HTERT RPE-1 (cell line): ENCODE results near the gene ICA1.

ENCODE experiments used
- in situ Hi-C: fragments of 300-500 bp; cut with MboI; formaldehyde crosslinking; loops from 4 replicates; pipeline ENCODE4 v1.14.3; 2020; ENCODE audit warnings: low sequenced_read_pairs

The ICA1 gene

DNA sequence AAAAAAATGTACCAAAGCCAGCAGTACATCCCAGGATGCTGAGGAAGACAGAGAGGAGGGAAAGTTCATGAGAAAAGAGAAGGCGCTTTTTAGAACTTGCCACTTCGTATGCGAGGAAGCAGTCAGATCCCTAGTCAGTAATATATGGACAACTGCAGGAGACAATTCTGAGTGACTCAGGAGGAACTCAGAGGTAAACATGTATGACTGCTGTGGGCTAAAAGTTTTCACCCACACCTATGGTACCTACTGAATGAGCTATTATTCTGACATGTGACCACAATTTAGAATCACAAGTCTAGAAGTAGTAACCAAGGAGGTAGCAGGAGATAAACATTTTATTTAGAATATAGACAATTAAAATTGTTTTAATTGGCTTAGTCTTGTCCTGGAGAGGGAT is 126.5 kb downstream of the ICA1 start:
- in situ Hi-C loops, result no loop called here

GRCh38 chr7:8134089-8134733 is 127.8 kb downstream of the ICA1 start:
- in situ Hi-C loops, result no loop called here

- in situ Hi-C loops, result no loop called here
Observed at GRCh38 chr7:8133188-8133848, 128.6 kb downstream of the ICA1 start.

DNA sequence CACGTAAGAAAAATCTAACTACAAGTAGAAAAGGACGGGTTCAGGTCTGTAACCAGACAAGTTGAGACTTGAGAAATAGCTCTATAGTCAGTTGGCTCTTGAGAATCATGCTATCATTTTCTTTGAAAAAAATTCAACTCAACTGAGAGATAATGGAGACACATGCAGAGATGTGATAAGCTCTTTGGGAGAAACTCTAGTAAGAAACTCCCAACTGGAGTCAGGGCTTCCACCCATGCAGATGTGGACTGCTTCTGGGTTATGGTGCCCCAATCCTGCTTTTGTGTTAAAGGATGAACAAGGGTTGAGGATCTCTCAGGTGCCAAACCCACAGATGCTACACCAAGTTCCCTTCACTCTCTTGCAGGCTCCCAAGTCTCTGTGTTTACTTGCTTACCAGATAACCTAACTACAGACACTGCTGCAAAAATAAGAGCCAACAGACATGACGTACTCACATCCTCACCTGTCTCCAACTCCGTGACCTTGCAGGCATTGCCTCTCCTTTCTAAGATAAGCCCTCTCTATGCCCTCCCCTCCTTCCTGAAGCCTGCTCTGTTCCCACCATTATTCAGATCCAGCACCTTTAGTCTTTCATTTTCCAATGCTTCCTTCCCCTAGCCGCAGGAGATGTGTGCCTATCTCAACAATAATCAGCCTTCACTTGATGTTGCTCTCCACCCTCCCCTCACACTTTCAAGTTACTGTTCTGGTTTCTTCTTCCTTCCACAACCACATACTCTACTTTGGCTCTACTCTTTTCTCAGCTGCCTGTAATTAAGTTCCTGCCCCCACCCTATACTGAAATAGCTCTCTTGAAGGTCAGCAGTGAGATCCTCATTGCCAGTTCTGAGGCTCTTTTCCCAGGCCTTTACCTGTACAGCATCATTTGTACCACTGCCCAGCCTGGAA is 130.0 kb downstream of the ICA1 start:
- in situ Hi-C loops, result no loop called here

DNA sequence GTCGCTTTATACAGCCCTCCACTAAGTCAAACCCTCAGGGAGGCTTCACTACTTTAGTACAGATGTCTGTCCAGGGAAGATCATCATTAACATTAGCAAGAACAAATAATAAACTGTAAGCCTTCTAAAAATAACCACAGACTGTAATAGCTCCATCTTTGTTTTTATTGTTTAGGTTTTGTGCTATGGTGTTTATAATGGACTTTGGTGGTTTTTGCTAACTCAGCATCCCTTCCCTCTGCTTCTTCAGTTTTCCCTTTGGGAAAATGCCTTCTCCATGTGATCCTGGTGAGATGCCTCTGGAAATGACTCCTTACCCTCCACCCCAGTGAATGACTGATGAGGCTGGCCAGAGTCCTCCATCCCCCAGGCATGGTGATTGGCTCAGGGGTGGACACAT is 131.3 kb downstream of the ICA1 start:
- in situ Hi-C loops, result no loop called here

- in situ Hi-C loops, result no loop called here
Observed at GRCh38 chr7:8129318-8129659, 132.7 kb downstream of the ICA1 start.

GRCh38 chr7:8128449-8129317 is 133.3 kb downstream of the ICA1 start:
- in situ Hi-C loops, result no loop called here

DNA sequence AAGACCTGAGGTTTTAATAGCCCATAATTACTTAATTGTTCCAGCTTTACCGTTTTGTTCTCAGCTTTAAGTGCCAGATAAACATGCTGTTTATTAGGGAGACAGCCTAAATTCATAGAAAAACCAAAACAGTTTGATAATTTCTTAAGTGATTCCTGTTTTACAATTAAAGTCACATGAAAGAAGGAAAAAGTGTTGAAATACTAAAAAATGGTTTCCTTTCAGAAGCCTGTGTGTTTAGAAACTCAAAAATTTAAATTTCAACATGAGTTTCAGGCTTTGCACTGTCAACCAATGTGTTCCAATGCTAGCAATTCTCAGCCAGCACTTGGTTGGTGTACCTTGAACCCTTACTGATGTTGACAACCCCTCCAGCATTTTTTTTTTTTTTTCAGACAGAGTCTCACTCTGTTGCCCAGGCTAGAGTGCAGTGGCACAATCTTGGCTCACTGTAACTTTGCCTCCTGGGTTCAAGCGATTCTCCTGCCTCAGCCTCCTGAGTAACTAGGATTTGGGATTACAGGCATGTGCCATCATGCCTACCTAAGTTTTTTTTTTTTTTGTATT is 135.3 kb downstream of the ICA1 start:
- in situ Hi-C loops, result no loop called here

GRCh38 chr7:8125680-8126444 is 136.1 kb downstream of the ICA1 start:
- in situ Hi-C loops, result no loop called here

GRCh38 chr7:8121243-8121642 is 140.7 kb downstream of the ICA1 start:
- in situ Hi-C loops, result no loop called here

- in situ Hi-C loops, result no loop called here
Observed at GRCh38 chr7:8120390-8121058, 141.4 kb downstream of the ICA1 start.

DNA sequence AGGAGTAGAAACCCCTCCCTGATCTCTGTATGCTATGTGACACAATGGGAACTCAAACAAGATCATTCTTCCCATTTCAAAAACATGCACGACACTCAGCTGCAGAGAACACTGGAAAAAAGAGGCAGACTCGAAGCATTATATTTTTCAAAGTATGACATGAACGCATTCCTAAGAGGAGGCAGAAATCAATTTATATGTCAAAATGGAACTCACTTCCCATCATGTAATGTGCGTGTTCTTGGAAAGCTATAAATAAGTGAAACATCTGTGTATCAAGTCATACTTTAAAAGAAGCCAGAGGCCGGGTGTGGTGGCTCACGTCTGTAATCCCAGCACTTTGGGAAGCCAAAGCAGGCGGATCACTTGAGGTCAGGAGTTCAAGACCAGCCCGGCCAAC is 142.7 kb downstream of the ICA1 start:
- in situ Hi-C loops, result no loop called here

- in situ Hi-C loops, result no loop called here
Observed at GRCh38 chr7:8117195-8117594, 144.8 kb downstream of the ICA1 start.

DNA sequence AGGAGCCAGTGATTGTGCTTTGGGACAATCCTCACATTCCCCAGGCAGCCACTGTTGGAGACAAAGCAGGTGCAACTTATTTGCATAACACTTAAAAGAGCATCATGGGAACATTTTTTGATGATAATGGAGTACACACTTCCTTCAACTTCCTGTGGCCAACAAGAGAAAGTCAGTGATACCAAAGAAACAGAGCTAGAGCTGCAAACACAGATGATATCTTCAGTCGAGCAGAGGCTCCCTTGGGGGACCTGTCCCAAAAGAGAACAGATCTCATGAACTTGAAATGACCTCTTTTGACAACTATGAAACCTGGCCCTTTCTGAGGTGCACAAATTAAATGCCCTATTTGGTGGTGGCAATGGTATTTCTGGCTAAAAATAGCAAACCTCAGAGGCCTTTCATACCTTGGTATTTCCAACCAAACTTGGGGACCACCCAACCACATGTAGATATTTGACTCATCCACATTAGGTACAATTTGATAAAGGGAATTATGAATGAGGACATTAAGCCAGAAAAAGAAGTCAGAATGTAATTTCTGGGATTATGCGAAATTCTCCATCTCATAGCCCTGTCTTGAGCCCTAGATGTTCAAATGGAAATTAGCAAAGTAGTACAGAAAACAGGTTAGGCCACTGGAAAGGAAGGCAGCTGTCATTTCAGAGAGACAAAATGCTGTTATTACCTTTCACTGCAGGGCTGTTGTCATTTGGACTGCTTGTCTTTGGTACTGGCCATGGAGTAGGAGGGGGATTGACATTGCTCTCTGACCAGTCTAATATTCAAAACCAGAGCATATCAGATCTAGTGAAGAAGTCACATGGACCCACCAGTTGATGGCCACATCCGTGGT is 146.2 kb downstream of the ICA1 start:
- in situ Hi-C loops, result no loop called here

DNA sequence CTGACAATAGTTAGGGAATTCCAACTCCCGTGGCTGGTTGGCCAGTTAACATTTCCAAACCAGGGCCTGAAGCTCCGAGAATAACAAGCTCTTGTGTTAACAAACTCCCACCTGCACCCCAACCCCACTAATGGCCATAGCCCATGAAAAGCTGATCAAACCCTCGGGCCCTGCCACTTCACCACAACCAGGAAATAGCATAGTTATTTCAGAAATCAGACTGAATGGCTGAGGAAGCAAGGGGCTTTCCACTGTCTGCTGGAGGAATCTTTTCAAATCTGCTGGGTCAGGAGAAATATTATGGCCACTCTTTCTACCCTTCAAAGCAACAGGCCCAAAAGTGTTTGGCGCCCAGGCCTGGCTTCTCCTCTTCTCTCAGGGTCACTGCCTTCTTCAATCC is 147.8 kb downstream of the ICA1 start:
- in situ Hi-C loops, result no loop called here

- in situ Hi-C loops, result no loop called here
Observed at GRCh38 chr7:8113184-8113583, 148.8 kb downstream of the ICA1 start.

GRCh38 chr7:8112685-8113084 is 149.3 kb downstream of the ICA1 start:
- in situ Hi-C loops, result no loop called here

DNA sequence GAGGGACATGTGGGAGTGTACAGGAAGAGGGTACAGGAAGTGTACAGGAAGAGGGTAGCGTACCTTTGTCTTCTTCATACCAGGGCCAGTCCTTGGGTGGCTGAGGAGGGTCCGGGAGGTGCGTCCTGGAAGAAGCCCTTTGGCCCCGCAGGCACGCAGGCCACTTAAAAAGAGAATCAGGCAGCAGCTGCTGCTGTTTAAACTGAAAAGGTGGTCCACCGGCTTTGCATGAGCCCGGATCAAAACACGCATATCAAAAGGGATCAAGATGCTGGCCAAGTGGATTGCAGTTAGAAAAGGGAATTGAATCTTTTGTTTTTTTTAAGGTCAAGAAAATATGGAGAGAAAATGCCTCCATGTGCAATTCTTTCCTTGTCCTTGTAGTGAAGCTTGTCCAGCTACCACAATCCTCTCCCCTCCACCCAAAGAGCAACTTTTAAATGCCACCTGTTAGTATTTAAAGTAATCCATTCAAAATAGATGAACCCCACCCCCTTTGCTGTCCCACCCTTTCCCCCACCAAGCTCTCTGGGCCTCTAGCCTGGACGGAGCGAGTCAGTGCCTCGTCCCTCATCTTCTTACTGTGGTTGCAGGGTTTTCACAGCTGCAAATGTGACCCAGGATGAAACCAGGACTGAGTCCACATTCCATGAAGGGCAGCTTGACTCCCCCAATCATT is 150.5 kb downstream of the ICA1 start:
- in situ Hi-C loops, result no loop called here
